Liver (tissue), 9 donors: ENCODE data around the gene LRRC74B. TPM values are rescaled to one million over a fixed set of nuclear protein-coding genes. Genes with fewer than 3 reads are reported as not detected.
A peak's percentile ranks its signal among the peaks of the same experiment; 100 is the strongest.
"Not testable (repeated sequence)": the region's sequence is repeated elsewhere in the genome, so short reads cannot be mapped to it uniquely, and the experiment has no call there.

Experiments
- DNase-seq: peaks from one replicate; pipeline ENCODE4 v3.0.0-alpha.2; 2017; ENCODE audit warnings: low spot score
- H3K27ac ChIP-seq, 2 donors: one replicate each; pipeline ENCODE4 v1.7.0; 2013; ENCODE audit warnings: inconsistent platforms in 2 of 2, low read length in 2 of 2, control low read depth in 1 of 2, low read depth in 1 of 2, mild to moderate bottlenecking in 1 of 2
- H3K27me3 ChIP-seq, 4 donors: one replicate each; pipeline versions ENCODE4 v1.6.1 to v1.7.0; 2013; ENCODE audit warnings: low read length in 3 of 4, inconsistent platforms in 1 of 4, mild to moderate bottlenecking in 1 of 4, moderate library complexity in 1 of 4; ENCODE audit not compliant: control insufficient read depth in 4 of 4, insufficient read depth in 4 of 4
- H3K36me3 ChIP-seq, 4 donors: one replicate each; pipeline versions ENCODE4 v1.6.1 to v1.7.0; 2013; ENCODE audit warnings: low read length in 3 of 4, mild to moderate bottlenecking in 3 of 4, low read depth in 1 of 4, moderate library complexity in 1 of 4; ENCODE audit not compliant: control insufficient read depth in 4 of 4, insufficient read depth in 3 of 4
- H3K4me1 ChIP-seq, 4 donors: one replicate each; pipeline versions ENCODE4 v1.6.1 to v1.7.0; 2013; ENCODE audit warnings: low read length in 3 of 4, mild to moderate bottlenecking in 3 of 4, moderate library complexity in 1 of 4; ENCODE audit not compliant: control insufficient read depth in 4 of 4, insufficient read depth in 4 of 4
- H3K4me3 ChIP-seq, 3 donors: one replicate each; pipeline versions ENCODE4 v1.6.1 to v1.7.0; 2013; ENCODE audit warnings: low read length in 3 of 3, control low read depth in 1 of 3, low read depth in 1 of 3, mild to moderate bottlenecking in 1 of 3
- H3K9ac ChIP-seq, 2 donors: one replicate each; pipeline ENCODE4 v1.7.0; 2013; ENCODE audit warnings: low read length in 2 of 2, mild to moderate bottlenecking in 2 of 2, moderate library complexity in 2 of 2, control low read depth in 1 of 2, low read depth in 1 of 2
- H3K9me3 ChIP-seq, 4 donors: one replicate each; pipeline versions ENCODE4 v1.6.1 to v1.7.0; 2013; ENCODE audit warnings: low read length in 3 of 4; ENCODE audit not compliant: control insufficient read depth in 4 of 4
- FOXA1 ChIP-seq: IDR thresholded peaks from 2 replicates; pipeline ENCODE4 v1.6.1; 2016; ENCODE audit warnings: antibody characterized with exemption
- HNF4G ChIP-seq: IDR thresholded peaks from 2 replicates; pipeline ENCODE4 v1.6.1; 2016; ENCODE audit warnings: antibody characterized with exemption
- NR2F2 ChIP-seq: IDR thresholded peaks from 2 replicates; pipeline ENCODE4 v1.6.1; 2016; ENCODE audit warnings: antibody characterized with exemption
- REST ChIP-seq: IDR thresholded peaks from 2 replicates; pipeline ENCODE4 v1.6.1; 2016; ENCODE audit warnings: antibody characterized with exemption, mild to moderate bottlenecking
- RXRA ChIP-seq, 2 donors: IDR thresholded peaks; 2 replicates each; pipeline ENCODE4 v1.6.1; 2017 to 2018; ENCODE audit warnings: antibody characterized with exemption in 2 of 2, mild to moderate bottlenecking in 1 of 2
- TAF1 ChIP-seq: conservative IDR thresholded peaks from 2 replicates; pipeline ENCODE4 v1.6.1; 2016; ENCODE audit warnings: antibody characterized with exemption, mild to moderate bottlenecking
- WGBS: extraction: QIAGEN DNeasy Blood & Tissue Kit; methylation state at CpG from one replicate; pipeline ENCODE4 v1.1.7; 2013; 5-methylcytosine and 5-hydroxymethylcytosine counted together
- polyA plus RNA-seq, 2 donors: library from polyadenylated mRNA; stranded (reverse) in 1 of 2; unstranded in 1 of 2; fragments of 200-250 nt in 1 of 2; fragments of >200 nt in 1 of 2; fragmentation: Nextera tagmentation in 1 of 2; extraction: Ambion mirVana in 1 of 2; gene quantifications; one replicate each; pipeline versions ENCODE4 v1.2.1 to v1.2.3, GENCODE V29; 2013 to 2015
- total RNA-seq, 2 donors: library from RNA; depleted of rRNA; stranded (reverse); fragments of >200 nt; gene quantifications; one replicate each; pipeline ENCODE4 v1.2.3, GENCODE V29; 2014
- donor health status: healthy.
- donor health status: healthy.
- donor health status: healthy.
- donor health status: healthy.
- donor health status: healthy.

The LRRC74B gene
- total and polyA plus RNA-seq, 4 donors: not detected

DNA sequence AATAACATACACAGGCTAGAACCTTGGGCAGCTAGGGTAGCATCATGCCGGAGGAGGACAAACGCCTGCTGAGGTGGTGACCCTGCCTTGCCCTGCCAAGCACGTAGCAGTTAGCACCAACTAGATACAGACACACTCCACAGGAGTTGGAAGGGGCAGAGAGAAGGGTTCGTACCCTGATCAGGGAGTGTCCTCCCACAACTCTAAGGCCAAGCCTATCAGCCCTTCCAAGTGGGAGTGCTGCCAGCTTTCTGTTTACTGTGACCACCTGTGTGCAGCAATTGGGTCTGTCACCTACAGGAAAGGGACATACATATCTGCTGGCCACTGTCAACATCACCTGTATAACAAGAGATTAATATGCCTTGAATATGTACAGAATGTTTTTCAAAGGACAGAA, 42.0 kb upstream of the LRRC74B start:
- TF ChIP-seq TAF1 (no peak), NR2F2 (no peak), FOXA1 (no peak), REST (no peak), HNF4G (no peak)

GRCh38 chr22:21009208-21009607, 36.5 kb upstream of the LRRC74B start:
- not testable (repeated sequence) for H3K9ac ChIP-seq, H3K4me3 ChIP-seq, H3K9me3 ChIP-seq, H3K36me3 ChIP-seq, H3K27me3 ChIP-seq, H3K4me1 ChIP-seq, DNase-seq, H3K27ac ChIP-seq
- WGBS: 86% methylated on average over 13 of the region's 13 CpGs

More for the DNA sequence above, 42.0 kb upstream of the LRRC74B start:
- WGBS: 66% methylated on average over 4 of the region's 4 CpGs
- Histone ChIP-seq H3K4me1 (peaks cover 12 to 30% (median 23%) of the 10 kb centered on the region in 4 donors), H3K9ac (no peak overlapping the region), H3K27me3 (no peaks in the 10 kb centered on the region), H3K27ac (no peak overlapping the region), H3K36me3 (peaks cover 0 to 10% (median 0%) of the 10 kb centered on the region in 4 donors), H3K4me3 (no peak overlapping the region), H3K9me3 (no peaks in the 10 kb centered on the region)
- DNase-seq: no peak

DNA sequence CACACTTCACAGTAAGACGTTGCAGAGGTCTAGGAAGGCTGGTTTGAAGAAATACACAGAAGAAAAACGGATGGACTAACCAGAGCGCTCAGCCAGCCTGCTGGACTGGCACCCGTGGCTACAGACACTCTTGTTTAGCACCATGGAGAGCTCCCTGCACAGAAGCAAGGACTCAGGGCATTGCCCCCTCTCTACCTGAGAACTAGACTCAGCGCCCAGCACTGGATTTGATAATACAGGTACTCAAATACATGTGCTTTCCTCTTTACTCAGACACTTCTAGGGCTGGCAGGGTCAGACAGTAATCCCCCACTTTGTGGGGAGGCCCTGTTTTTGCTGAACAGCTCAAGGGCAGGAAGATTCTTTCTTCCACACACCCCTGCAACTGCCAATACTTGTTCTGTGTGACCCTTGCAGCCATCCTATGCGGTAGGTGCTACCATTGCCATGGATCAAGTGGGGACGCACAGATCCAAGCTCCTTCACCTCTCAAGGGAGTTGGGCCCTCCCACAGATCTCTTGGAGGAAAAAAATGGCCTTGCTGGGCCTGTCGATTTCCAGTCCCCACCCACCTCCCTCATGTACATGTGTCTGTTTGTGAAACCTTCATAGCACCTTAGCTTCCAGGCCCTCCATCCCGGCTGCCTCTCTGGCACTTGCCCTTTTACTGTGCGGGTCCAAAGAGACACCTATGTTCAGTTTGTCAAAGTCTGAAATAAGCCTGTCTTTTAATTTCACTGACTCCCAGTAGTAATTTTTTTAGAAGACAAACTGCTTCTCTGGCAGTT, 35.9 kb upstream of the LRRC74B start:
- Histone ChIP-seq H3K27ac (no peak overlapping the region), H3K9ac (no peak overlapping the region), H3K27me3 (no peaks in the 10 kb centered on the region), H3K9me3 (no peaks in the 10 kb centered on the region), H3K4me3 (no peak overlapping the region), H3K4me1 (peaks cover 0 to 7% (median 3%) of the 10 kb centered on the region in 4 donors), H3K36me3 (no peaks in the 10 kb centered on the region)
- WGBS: 77% methylated on average over 10 of the region's 10 CpGs
- peak; percentile 27 to 42 for TF ChIP-seq RXRA (IDR thresholded peaks at IDR 0.05)
- TF ChIP-seq REST: peak; percentile 99
- TF ChIP-seq HNF4G: no peak
- peak; percentile 47 for DNase-seq
